BE2C (cell line): Measurements from ENCODE around the gene TRPM5.

Source experiments
- DNase-seq: peaks from one replicate; pipeline ENCODE4 v3.0.0-alpha.2; 2020
- H3K27me3 ChIP-seq: fragments of 250-450 bp; sonication (Bioruptor Pico); 2 replicates; pipeline ENCODE4 v1.5.1; 2020; ENCODE audit warnings: mild to moderate bottlenecking
- H3K36me3 ChIP-seq: fragments of 250-450 bp; sonication (Bioruptor Pico); 2 replicates; pipeline ENCODE4 v1.5.1; 2020; ENCODE audit warnings: mild to moderate bottlenecking
- H3K4me1 ChIP-seq: fragments of 250-450 bp; sonication (Bioruptor Pico); 2 replicates; pipeline ENCODE4 v1.5.1; 2020
- H3K4me3 ChIP-seq: 2 replicates; pipeline ENCODE4 v1.5.1; 2011; ENCODE audit warnings: low read depth, low read length
- H3K9me3 ChIP-seq: fragments of 250-450 bp; sonication (Bioruptor Pico); 2 replicates; pipeline ENCODE4 v1.5.1; 2020
- CTCF ChIP-seq: IDR thresholded peaks from 2 replicates; pipeline ENCODE4 v1.5.1; 2012; ENCODE audit warnings: mild to moderate bottlenecking, low read depth, low read length

TRPM5 gene

GRCh38 chr11:2462543-2462985 lies 18.2 kb upstream of the TRPM5 start:
- no peaks in the 10 kb centered on the region for H3K4me1 ChIP-seq
- no peak for DNase-seq
- no peak for TF ChIP-seq CTCF

GRCh38 chr11:2461956-2462542 lies 17.7 kb upstream of the TRPM5 start:
- H3K4me3 ChIP-seq, result no peak overlapping the region
- DNase-seq, result no peak
- no peak for TF ChIP-seq CTCF
- H3K9me3 ChIP-seq, result no peaks in the 10 kb centered on the region
- no peaks in the 10 kb centered on the region for H3K27me3 ChIP-seq
- H3K4me1 ChIP-seq, result no peaks in the 10 kb centered on the region
- H3K36me3 ChIP-seq, result no peaks in the 10 kb centered on the region

More at GRCh38 chr11:2462543-2462985, 18.2 kb upstream of the TRPM5 start:
- no peaks in the 10 kb centered on the region for H3K36me3 ChIP-seq
- H3K4me3 ChIP-seq, result no peak overlapping the region
- no peaks in the 10 kb centered on the region for H3K9me3 ChIP-seq
- no peaks in the 10 kb centered on the region for H3K27me3 ChIP-seq

- Histone ChIP-seq H3K27me3 (no peaks in the 10 kb centered on the region), H3K36me3 (no peaks in the 10 kb centered on the region), H3K4me1 (no peaks in the 10 kb centered on the region), H3K4me3 (no peak overlapping the region), H3K9me3 (no peaks in the 10 kb centered on the region)
- peak; percentile 33 for DNase-seq
- TF ChIP-seq CTCF, result no peak
Measured at GRCh38 chr11:2461253-2461955, 17.1 kb upstream of the TRPM5 start.

- Histone ChIP-seq H3K4me3 (no peak overlapping the region), H3K36me3 (no peaks in the 10 kb centered on the region), H3K27me3 (no peaks in the 10 kb centered on the region), H3K9me3 (no peaks in the 10 kb centered on the region), H3K4me1 (no peaks in the 10 kb centered on the region)
- no peak for DNase-seq
- TF ChIP-seq CTCF, result no peak
Measured at GRCh38 chr11:2460540-2461252, 16.4 kb upstream of the TRPM5 start.

- TF ChIP-seq CTCF, result no peak
- no peaks in the 10 kb centered on the region for H3K27me3 ChIP-seq
- no peak overlapping the region for H3K4me3 ChIP-seq
- H3K9me3 ChIP-seq, result no peaks in the 10 kb centered on the region
- no peaks in the 10 kb centered on the region for H3K36me3 ChIP-seq
- no peaks in the 10 kb centered on the region for H3K4me1 ChIP-seq
- DNase-seq, result no peak
Measured at GRCh38 chr11:2459796-2460531, 15.7 kb upstream of the TRPM5 start.
